ENCODE data around the gene MEF2C. TPM values are rescaled to one million over a fixed set of nuclear protein-coding genes. Genes with fewer than 3 reads are reported as not detected.

The MEF2C gene
- total and polyA plus RNA-seq, 7 donors, result 2.8 to 51.4 (median 32.1) TPM

GRCh38 chr5:88716101-88716500 lies 166.9 kb downstream of the MEF2C start:
- H3K4me3 ChIP-seq, result no peak overlapping the region
- peaks cover 0 to 17% (median 4%) of the 10 kb centered on the region in 4 donors for H3K36me3 ChIP-seq
- 86 to 90% methylated on average over 1 of the region's 1 CpG for WGBS, 2 donors
- H3K27me3 ChIP-seq, result no peaks in the 10 kb centered on the region
- no peak for DNase-seq
- intact Hi-C loops (cut with DNase I), result no loop called here
- H3K4me1 ChIP-seq, result no peaks in the 10 kb centered on the region
- H3K9me3 ChIP-seq, result no peaks in the 10 kb centered on the region
- TF ChIP-seq POLR2A (IDR thresholded peaks at IDR 0.05) (no peak), POLR2AphosphoS5 (IDR thresholded peaks at IDR 0.05) (no peak), CTCF (IDR thresholded peaks at IDR 0.05) (no peak), EP300 (IDR thresholded peaks at IDR 0.05) (no peak)
- no peak overlapping the region for H3K27ac ChIP-seq

- no peak for TF ChIP-seq POLR2A (IDR thresholded peaks at IDR 0.05)
- TF ChIP-seq CTCF (IDR thresholded peaks at IDR 0.05), result no peak
- TF ChIP-seq EP300 (IDR thresholded peaks at IDR 0.05), result no peak
- TF ChIP-seq POLR2AphosphoS5 (IDR thresholded peaks at IDR 0.05), result no peak
- H3K27ac ChIP-seq, result no peak overlapping the region
- peaks cover 0 to 11% (median 1%) of the 10 kb centered on the region in 4 donors for H3K36me3 ChIP-seq
- no peaks in the 10 kb centered on the region for H3K9me3 ChIP-seq
- H3K27me3 ChIP-seq, result no peaks in the 10 kb centered on the region
- H3K4me1 ChIP-seq, result no peaks in the 10 kb centered on the region
- no peak for DNase-seq
- intact Hi-C loops (cut with DNase I), result no loop called here
- WGBS, 2 donors, result 85 to 89% methylated on average over 3 of the region's 3 CpGs
- no peak overlapping the region for H3K4me3 ChIP-seq
These were observed 167.5 kb downstream of the MEF2C start for GRCh38 chr5:88715503-88715902.

GRCh38 chr5:88713818-88714217 lies 169.2 kb downstream of the MEF2C start:
- Histone ChIP-seq H3K36me3 (peaks cover 0 to 3% (median 0%) of the 10 kb centered on the region in 4 donors), H3K27ac (no peak overlapping the region), H3K9me3 (no peaks in the 10 kb centered on the region), H3K4me3 (no peak overlapping the region), H3K27me3 (no peaks in the 10 kb centered on the region), H3K4me1 (no peaks in the 10 kb centered on the region)
- intact Hi-C loops (cut with DNase I), result no loop called here
- DNase-seq, result no peak
- TF ChIP-seq EP300 (IDR thresholded peaks at IDR 0.05) (no peak), CTCF (IDR thresholded peaks at IDR 0.05) (no peak)
- WGBS, 2 donors, result 73 to 87% methylated on average over 2 of the region's 2 CpGs

GRCh38 chr5:88708682-88709398 lies 174.1 kb downstream of the MEF2C start:
- H3K27ac ChIP-seq, result no peak overlapping the region

More at GRCh38 chr5:88708682-88709398, 174.1 kb downstream of the MEF2C start:
- DNase-seq, result no peak
- no peaks in the 10 kb centered on the region for H3K27me3 ChIP-seq
- intact Hi-C loops (cut with DNase I), result no loop called here
- H3K9me3 ChIP-seq, result no peaks in the 10 kb centered on the region
- H3K4me1 ChIP-seq, result no peaks in the 10 kb centered on the region
- H3K36me3 ChIP-seq, result no peaks in the 10 kb centered on the region
- H3K4me3 ChIP-seq, result no peak overlapping the region
- 90 to 93% methylated on average over 2 of the region's 2 CpGs for WGBS, 2 donors
- TF ChIP-seq POLR2AphosphoS5 (IDR thresholded peaks at IDR 0.05) (no peak), POLR2A (IDR thresholded peaks at IDR 0.05) (no peak), EP300 (IDR thresholded peaks at IDR 0.05) (no peak), CTCF (IDR thresholded peaks at IDR 0.05) (no peak)

All from sigmoid colon (tissue), 7 donors.